Activated T-helper 1 cell treated with Interleukin-2 at 50 U/mL for 16 hours (primary cell): ENCODE measurements around the gene MCHR1.
"Not testable (repeated sequence)": the region's sequence is repeated elsewhere in the genome, so short reads cannot be mapped to it uniquely, and the experiment has no call there.

Source experiments
- DNase-seq: peaks from one replicate; pipeline ENCODE4 v3.0.0-alpha.2; 2020; ENCODE audit warnings: low read depth

MCHR1 gene

GRCh38 chr22:40679249-40679963 is at the start of gene MCHR1:
TSS of gene MCHR1 (plus strand) at chr22:40679484. CDS start at chr22:40679653, 169 bp downstream.
- DNase-seq = no peak

GRCh38 chr22:40631925-40632324 is 47.4 kb upstream of the MCHR1 start:
- DNase-seq = no peak

GRCh38 chr22:40633036-40633435 is 46.2 kb upstream of the MCHR1 start:
- DNase-seq = no peak

- no peak for DNase-seq
Measured at GRCh38 chr22:40634119-40634903, 45.0 kb upstream of the MCHR1 start.

- DNase-seq = no peak
Measured at GRCh38 chr22:40635043-40635939, 44.0 kb upstream of the MCHR1 start.

GRCh38 chr22:40635940-40636379 is 43.3 kb upstream of the MCHR1 start:
- no peak for DNase-seq

- DNase-seq = peak; percentile 99
Measured at GRCh38 chr22:40636380-40637182, 42.7 kb upstream of the MCHR1 start, which contains the start of gene MRTFA. TSS of gene MRTFA (minus strand) at chr22:40636719.

GRCh38 chr22:40637183-40638150 is 41.8 kb upstream of the MCHR1 start:
- no peak for DNase-seq

- DNase-seq = no peak
Measured at GRCh38 chr22:40638261-40638660, 41.0 kb upstream of the MCHR1 start.

- DNase-seq = no peak
Measured at GRCh38 chr22:40641269-40641668, 38.0 kb upstream of the MCHR1 start.

GRCh38 chr22:40642316-40642715 is 37.0 kb upstream of the MCHR1 start:
- DNase-seq = no peak

GRCh38 chr22:40645579-40646197 is 33.6 kb upstream of the MCHR1 start:
- DNase-seq = no peak

- DNase-seq = no peak
Measured at GRCh38 chr22:40648386-40648785, 30.9 kb upstream of the MCHR1 start.

- no peak for DNase-seq
Measured at GRCh38 chr22:40651057-40651456, 28.2 kb upstream of the MCHR1 start.

GRCh38 chr22:40651563-40652501 is 27.5 kb upstream of the MCHR1 start:
- DNase-seq = peak; percentile 56

GRCh38 chr22:40653361-40653760 is 25.9 kb upstream of the MCHR1 start:
- no peak for DNase-seq

- no peak for DNase-seq
Measured at GRCh38 chr22:40654522-40655167, 24.6 kb upstream of the MCHR1 start.

- not testable (repeated sequence) for DNase-seq
Measured at GRCh38 chr22:40655941-40656340, 23.3 kb upstream of the MCHR1 start.
